GM12878 (cell line): ENCODE results near the gene CSNK1G2. TPM values are rescaled to one million over a fixed set of nuclear protein-coding genes. Genes with fewer than 3 reads are reported as not detected.

ENCODE experiments used
- ATAC-seq: fragments of 200-7000 bp; cut with Tn5 transposase; 3 replicates; pipeline ENCODE4 v1.9.1; 2020; ENCODE audit warnings: mild to moderate bottlenecking, moderate library complexity
- BruUV-seq: library from RNA; stranded (reverse); fragments of 400-500 nt; replicated peaks from 2 replicates; lab custom pipeline; 2021; lab: Mats Ljungman, UMichigan
- CTCF ChIA-PET: fragments of 300-600 bp; sonication (Branson Sonifier 250); formaldehyde crosslinking; extraction: SDS; loops from one replicate; lab custom pipeline; 2021; ENCODE audit warnings: inconsistent platforms; lab: Yijun Ruan, JAX
- POLR2A ChIA-PET: fragments of 350-600 bp; formaldehyde crosslinking; extraction: SDS; loops from one replicate; lab custom pipeline; 2021; ENCODE audit warnings: inconsistent platforms; lab: Charles Lee
- RAD21 ChIA-PET: fragments of 300-600 bp; sonication (Branson Sonifier 250); formaldehyde crosslinking; loops from one replicate; lab custom pipeline; 2023; ENCODE audit warnings: antibody characterized with exemption; ENCODE audit not compliant: unreplicated experiment; lab: Charles Lee
- SMC1A ChIA-PET: fragments of 300-600 bp; sonication (Branson Sonifier 250); formaldehyde crosslinking; loops from one replicate; lab custom pipeline; 2023; ENCODE audit not compliant: unreplicated experiment, uncharacterized antibody; lab: Charles Lee
- DNase-seq: peaks from one replicate; pipeline ENCODE4 v3.0.0-alpha.2; 2011; ENCODE audit warnings: low read depth, low spot score
- FAIRE-seq: peaks from 3 replicates; lab custom pipeline; 2011; peaks lifted over from hg19 to GRCh38; lab: Jason Lieb, UNC
- H2AFZ ChIP-seq: 2 replicates; pipeline ENCODE4 v1.6.0; 2011; ENCODE audit warnings: low read depth, low read length, control low read depth; ENCODE audit not compliant: control insufficient read depth
- H3K27ac ChIP-seq: 2 replicates; pipeline ENCODE4 v1.5.1; 2011; ENCODE audit warnings: control low read depth; ENCODE audit not compliant: control insufficient read depth, insufficient read depth
- H3K27me3 ChIP-seq, 2 experiments: replicated peaks in 1 of 2; 2 replicates each; pipeline versions ENCODE4 v1.6.0 to v1.6.1; 2011; ENCODE audit warnings: low read length in 1 of 2; ENCODE audit not compliant: control insufficient read depth in 2 of 2, insufficient read depth in 2 of 2
- H3K36me3 ChIP-seq, 2 experiments: 2 replicates each; pipeline ENCODE4 v1.5.1; 2011; ENCODE audit warnings: low read length in 1 of 2; ENCODE audit not compliant: control insufficient read depth in 2 of 2, insufficient read depth in 2 of 2
- H3K4me1 ChIP-seq: 2 replicates; pipeline ENCODE4 v1.6.1; 2011; ENCODE audit warnings: mild to moderate bottlenecking, low read length, moderate library complexity, mixed read lengths; ENCODE audit not compliant: control insufficient read depth, insufficient read depth
- H3K4me2 ChIP-seq: 2 replicates; pipeline ENCODE4 v1.6.0; 2011; ENCODE audit warnings: control low read depth; ENCODE audit not compliant: control insufficient read depth, insufficient read depth
- H3K4me3 ChIP-seq: fragments of 200-600 bp; sonication (generic); 2 replicates; pipeline ENCODE4 v1.5.1; 2016
- H3K79me2 ChIP-seq: 2 replicates; pipeline ENCODE4 v1.6.0; 2011; ENCODE audit warnings: low read length; ENCODE audit not compliant: control insufficient read depth, insufficient read depth
- H3K9ac ChIP-seq: 2 replicates; pipeline ENCODE4 v1.8.0; 2011; ENCODE audit warnings: low read length, control low read depth, mixed read lengths; ENCODE audit not compliant: control insufficient read depth, insufficient read depth
- H3K9me3 ChIP-seq: replicated peaks from 3 replicates; pipeline ENCODE4 v1.5.1; 2011; ENCODE audit warnings: mild to moderate bottlenecking, low read length; ENCODE audit not compliant: control insufficient read depth, insufficient read depth
- H4K20me1 ChIP-seq: 2 replicates; pipeline ENCODE4 v1.6.0; 2011; ENCODE audit not compliant: control insufficient read depth, insufficient read depth
- BCL11A ChIP-seq: IDR thresholded peaks from 2 replicates; pipeline ENCODE4 v1.6.1; 2011; ENCODE audit warnings: low read depth, low read length
- CHD2 ChIP-seq: IDR thresholded peaks from 2 replicates; pipeline ENCODE4 v1.6.1; 2011; ENCODE audit warnings: low read depth, low read length, improper control_type of control experiment, borderline replicate concordance
- CHD4 ChIP-seq: fragments of 200-600 bp; sonication (generic); IDR thresholded peaks from 2 replicates; pipeline ENCODE4 v1.6.1; 2016; ENCODE audit warnings: mild to moderate bottlenecking
- EED ChIP-seq: sonication (generic); IDR thresholded peaks from 2 replicates; pipeline ENCODE4 v1.6.1; 2016; ENCODE audit warnings: antibody characterized with exemption, low read depth
- IKZF2 ChIP-seq, 2 experiments: fragments of 450-650 bp; IDR thresholded peaks; 2 replicates each; pipeline ENCODE4 v1.6.1; 2017; ENCODE audit warnings: mild to moderate bottlenecking in 2 of 2, moderate library complexity in 2 of 2
- KDM1A ChIP-seq: fragments of 200-600 bp; sonication (generic); IDR thresholded peaks from 2 replicates; pipeline ENCODE4 v1.6.1; 2016; ENCODE audit warnings: borderline replicate concordance
- TBL1XR1 ChIP-seq: IDR thresholded peaks from 2 replicates; pipeline ENCODE4 v1.6.1; 2012; ENCODE audit warnings: low read depth, low read length, improper control_type of control experiment
- WRNIP1 ChIP-seq: IDR thresholded peaks from 2 replicates; pipeline ENCODE4 v1.6.1; 2011; ENCODE audit warnings: low read depth, low read length, improper control_type of control experiment, borderline replicate concordance
- YY1 ChIP-seq: IDR thresholded peaks from 2 replicates; pipeline ENCODE4 v1.6.1; 2011; ENCODE audit warnings: low read depth, mild to moderate bottlenecking, low read length
- WGBS: methylation state at CpG from one replicate; pipeline ENCODE4 v1.1.6; 2016; ENCODE audit warnings: low lambda C conversion rate; ENCODE audit not compliant: insufficient replicate concordance, insufficient coverage; ENCODE audit errors: missing lambda C conversion rate; 5-methylcytosine and 5-hydroxymethylcytosine counted together
- in situ Hi-C: fragments of 300-500 bp; cut with MboI; formaldehyde crosslinking; loops from 9 replicates; pipeline ENCODE4 v1.14.3; 2018; ENCODE audit warnings: mixed read lengths
- intact Hi-C: fragments of 100-400 bp; cut with micrococcal nuclease; formaldehyde crosslinking; loops from one replicate; pipeline ENCODE4 v1.14.2; 2022; ENCODE audit not compliant: unreplicated experiment
- polyA plus RNA-seq, 11 experiments: library from polyadenylated mRNA; depleted of rRNA in 4 of 11; unstranded in 6 of 11; stranded (reverse) in 5 of 11; fragments of >200 nt; fragmentation: Nextera tagmentation in 4 of 11; fragmentation: Illumina TruSeq in 1 of 11; extraction: Ambion mirVana in 4 of 11; extraction: Trizol in 1 of 11; gene quantifications; 1 replicate in 1 of 11; 2 replicates in 10 of 11; pipeline versions ENCODE4 v1.2.1 to v1.2.3, GENCODE V29; 2011 to 2016; ENCODE audit warnings: inconsistent platforms in 2 of 11, missing spikeins in 2 of 11, low read depth in 1 of 11
- total RNA-seq, 4 experiments: library from RNA; depleted of rRNA in 3 of 4; stranded (reverse); fragments of >200 nt in 3 of 4; fragmentation: Illumina TruSeq in 1 of 4; extraction: Trizol in 1 of 4; gene quantifications; 2 replicates each; pipeline versions ENCODE4 v1.2.1 to v1.2.3, GENCODE V29; 2013 to 2021
- TF ChIP-seq, protein P1 (sequence below): fragments of 450-650 bp; IDR thresholded peaks from 2 replicates; pipeline ENCODE4 v1.6.1; 2014; ENCODE audit warnings: mild to moderate bottlenecking

CSNK1G2 gene
- total and polyA plus RNA-seq, 10 of the 15 experiments (the other 5 are each of a cell fraction or from before 2014, with no cell fraction given), result 0.64 to 109 (median 25.0) TPM

GRCh38 chr19:1978346-1978894, 37.4 kb downstream of the CSNK1G2 start:
- H3K9me3 ChIP-seq, result no peaks in the 10 kb centered on the region
- no peak overlapping the region for H2AFZ ChIP-seq
- H3K4me1 ChIP-seq, result no peaks in the 10 kb centered on the region
- BruUV-seq, result no TSS peak
- ATAC-seq (no peak), DNase-seq (no peak)
- peaks cover 5% of the 10 kb centered on the region for H3K79me2 ChIP-seq
- H4K20me1 ChIP-seq, result no peaks in the 10 kb centered on the region
- POLR2A ChIA-PET, result no interaction called here
- TF ChIP-seq EED, result no peak
- TF ChIP-seq, all 136 proteins: peak for 0
- CTCF ChIA-PET, result no interaction called here
- WGBS, result 100% methylated on average over 2 of the region's 51 CpGs
- SMC1A ChIA-PET, result no interaction called here
- in situ Hi-C loops (no loop called here), intact Hi-C loops (no loop called here)
- Histone ChIP-seq H3K27ac (no peak overlapping the region), H3K36me3 (peaks cover 9 to 38% of the 10 kb centered on the region in 2 experiments; a peak in 3 of 4 replicates), H3K27me3 (no peaks in the 10 kb centered on the region), H3K4me2 (no peak overlapping the region), H3K9ac (no peak overlapping the region), H3K4me3 (no peak overlapping the region)
- no peak for FAIRE-seq
- RAD21 ChIA-PET, result no interaction called here

GRCh38 chr19:1979017-1979416, 38.0 kb downstream of the CSNK1G2 start:
- Histone ChIP-seq H3K4me2 (no peak overlapping the region), H3K79me2 (peaks cover 3% of the 10 kb centered on the region), H3K9ac (no peak overlapping the region), H2AFZ (no peak overlapping the region), H4K20me1 (no peaks in the 10 kb centered on the region), H3K36me3 (peaks cover 9 to 38% of the 10 kb centered on the region in 2 experiments; a peak in 3 of 4 replicates), H3K9me3 (no peaks in the 10 kb centered on the region), H3K27me3 (no peaks in the 10 kb centered on the region), H3K4me1 (no peaks in the 10 kb centered on the region), H3K27ac (no peak overlapping the region), H3K4me3 (no peak overlapping the region)
- TF ChIP-seq TBL1XR1 (no peak), KDM1A (no peak), IKZF2 (IDR thresholded peaks at IDR 0.05) (no peak), BCL11A (no peak), CHD4 (no peak), CHD2 (no peak), YY1 (no peak), WRNIP1 (no peak)
- TF ChIP-seq, protein P1, sequence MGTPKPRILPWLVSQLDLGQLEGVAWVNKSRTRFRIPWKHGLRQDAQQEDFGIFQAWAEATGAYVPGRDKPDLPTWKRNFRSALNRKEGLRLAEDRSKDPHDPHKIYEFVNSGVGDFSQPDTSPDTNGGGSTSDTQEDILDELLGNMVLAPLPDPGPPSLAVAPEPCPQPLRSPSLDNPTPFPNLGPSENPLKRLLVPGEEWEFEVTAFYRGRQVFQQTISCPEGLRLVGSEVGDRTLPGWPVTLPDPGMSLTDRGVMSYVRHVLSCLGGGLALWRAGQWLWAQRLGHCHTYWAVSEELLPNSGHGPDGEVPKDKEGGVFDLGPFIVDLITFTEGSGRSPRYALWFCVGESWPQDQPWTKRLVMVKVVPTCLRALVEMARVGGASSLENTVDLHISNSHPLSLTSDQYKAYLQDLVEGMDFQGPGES, result no peak
- in situ Hi-C loops (no loop called here), intact Hi-C loops (no loop called here)
- RAD21 ChIA-PET, result no interaction called here
- ATAC-seq (no peak), DNase-seq (no peak), FAIRE-seq (no peak)
- CTCF ChIA-PET, result no interaction called here
- 98% methylated on average over 32 of the region's 43 CpGs for WGBS
- BruUV-seq, result no TSS peak
- POLR2A ChIA-PET, result no interaction called here
- SMC1A ChIA-PET, result no interaction called here
